Activated naive CD8-positive, alpha-beta T cell treated with anti-CD3 and anti-CD28 coated beads, Interleukin-2, amount 50 U/mL, for 24 hours (primary cell): Measurements from ENCODE around the gene DRD4.

Experiments
- ATAC-seq: fragments of 150-1000 bp; cut with Tn5 transposase; one replicate; pipeline ENCODE4 v1.10.0; 2021
- DNase-seq: peaks from one replicate; pipeline ENCODE4 v3.0.0; 2021
- H3K27ac Mint-ChIP-seq: one replicate; pipeline ENCODE4 v1.8.0; 2021; ENCODE audit warnings: mild to moderate bottlenecking, mixed read lengths
- H3K27me3 Mint-ChIP-seq: one replicate; pipeline ENCODE4 v1.8.0; 2021; ENCODE audit warnings: mixed read lengths
- H3K36me3 Mint-ChIP-seq: one replicate; pipeline ENCODE4 v1.8.0; 2021; ENCODE audit warnings: low read depth, mixed read lengths
- H3K4me1 Mint-ChIP-seq: one replicate; pipeline ENCODE4 v1.8.0; 2021; ENCODE audit warnings: mixed read lengths
- H3K4me3 Mint-ChIP-seq: one replicate; pipeline ENCODE4 v1.8.0; 2021; ENCODE audit warnings: mild to moderate bottlenecking, moderate library complexity, mixed read lengths
- H3K9me3 Mint-ChIP-seq: one replicate; pipeline ENCODE4 v1.8.0; 2021; ENCODE audit warnings: mixed read lengths

The DRD4 gene

DNA sequence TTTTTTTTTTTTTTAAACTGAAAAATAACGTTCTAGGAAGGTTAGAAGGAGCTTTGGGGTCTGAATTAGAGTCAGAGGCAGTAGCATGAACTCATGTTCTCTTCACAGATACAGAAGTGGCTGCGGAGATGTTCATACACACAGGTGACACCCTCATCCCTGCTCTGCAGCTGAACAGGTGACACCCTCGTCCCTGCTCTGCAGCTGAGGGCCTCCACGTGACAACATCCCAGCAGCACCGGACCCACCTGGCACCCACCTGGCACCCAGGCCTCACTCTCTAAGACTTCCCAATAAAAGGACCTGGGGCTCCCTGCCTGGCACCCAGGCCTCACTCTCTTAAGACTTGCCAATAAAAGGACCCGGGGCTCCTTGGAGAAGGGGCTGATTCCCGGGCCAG, 19.8 kb downstream of the DRD4 start:
- Mint-ChIP-seq H3K9me3 (no peaks in the 10 kb centered on the region), H3K4me3 (no peak overlapping the region), H3K4me1 (no peaks in the 10 kb centered on the region), H3K27me3 (no peaks in the 10 kb centered on the region), H3K27ac (no peak overlapping the region), H3K36me3 (peaks cover 8% of the 10 kb centered on the region)
- ATAC-seq, result no peak
- DNase-seq, result no peak

DNA sequence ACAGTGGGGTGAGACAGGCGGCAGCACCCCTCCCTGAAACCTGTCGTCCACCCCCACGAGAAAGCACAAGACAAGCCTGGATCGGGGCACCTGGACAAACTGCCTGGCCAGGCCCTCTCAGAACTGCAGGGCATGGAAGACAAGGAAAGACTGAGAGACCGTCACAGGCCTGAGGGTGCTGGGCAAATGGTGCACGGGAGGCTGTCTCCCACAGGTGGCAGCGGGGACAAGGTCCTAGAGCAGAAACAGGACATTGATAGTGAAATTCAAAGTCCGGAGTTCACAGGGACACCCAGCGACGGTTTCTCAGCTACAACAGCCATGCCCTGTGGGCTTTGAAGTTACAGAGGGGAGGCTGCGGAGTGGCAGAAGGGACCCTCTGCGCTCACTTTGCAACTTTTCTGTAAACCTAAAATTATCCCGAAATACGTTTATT, 20.6 kb downstream of the DRD4 start:
- DNase-seq, result no peak
- H3K27ac Mint-ChIP-seq, result no peak overlapping the region
- H3K4me1 Mint-ChIP-seq, result no peaks in the 10 kb centered on the region
- no peak for ATAC-seq
- H3K4me3 Mint-ChIP-seq, result no peak overlapping the region
- no peaks in the 10 kb centered on the region for H3K9me3 Mint-ChIP-seq
- no peaks in the 10 kb centered on the region for H3K27me3 Mint-ChIP-seq
- H3K36me3 Mint-ChIP-seq, result peaks cover 8% of the 10 kb centered on the region

DNA sequence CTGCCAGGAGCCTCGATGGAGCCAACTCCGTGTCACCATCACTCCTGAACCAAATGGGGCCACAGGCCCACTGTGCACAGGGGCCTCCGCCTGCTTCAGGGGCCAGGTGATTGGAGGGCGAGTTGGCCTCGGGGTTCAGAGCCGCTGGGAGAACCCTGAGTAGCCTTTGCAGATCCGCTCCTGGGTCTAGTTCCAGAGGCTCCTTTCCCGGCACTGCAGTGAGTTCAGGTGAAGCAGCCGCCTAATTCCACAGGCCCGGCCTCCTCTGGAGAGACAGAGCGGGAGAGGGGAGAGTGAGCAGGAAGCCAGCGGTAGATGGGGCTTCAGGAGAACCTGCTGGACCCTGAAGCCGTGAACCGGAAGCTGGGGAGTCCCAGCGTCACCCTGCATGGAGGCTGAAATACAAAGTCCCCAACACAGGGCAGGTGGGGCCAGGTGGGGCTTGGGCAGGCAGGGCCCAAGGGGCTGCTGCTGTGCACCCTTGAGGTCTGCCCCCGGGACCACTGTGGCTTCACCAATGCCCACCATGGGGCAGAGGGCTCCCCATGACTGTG, 22.5 kb downstream of the DRD4 start:
- no peak for DNase-seq
- no peak overlapping the region for H3K27ac Mint-ChIP-seq
- H3K9me3 Mint-ChIP-seq, result no peaks in the 10 kb centered on the region
- H3K4me1 Mint-ChIP-seq, result no peaks in the 10 kb centered on the region
- peaks cover 8% of the 10 kb centered on the region for H3K36me3 Mint-ChIP-seq
- H3K27me3 Mint-ChIP-seq, result no peaks in the 10 kb centered on the region
- H3K4me3 Mint-ChIP-seq, result no peak overlapping the region
- ATAC-seq, result no peak

DNA sequence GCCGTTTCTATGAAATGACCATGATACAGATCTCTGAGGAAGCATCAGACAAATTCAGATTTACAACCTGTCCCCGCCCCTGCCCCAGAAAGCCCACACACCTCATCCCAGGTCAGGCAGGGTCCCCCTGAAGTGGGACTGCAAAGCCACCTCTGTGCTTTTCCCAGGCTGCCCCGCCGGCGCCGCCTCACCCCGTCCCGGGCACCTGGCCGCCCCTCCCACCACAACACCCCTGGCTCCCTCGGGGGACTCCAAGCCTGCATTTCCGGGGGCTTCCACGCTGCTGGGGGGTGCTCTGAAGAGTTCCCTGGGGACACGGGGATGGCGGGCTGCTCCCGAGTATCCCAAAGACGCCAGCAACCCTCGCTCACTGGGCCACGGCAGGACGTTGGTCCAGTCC, 23.2 kb downstream of the DRD4 start:
- Mint-ChIP-seq H3K27me3 (no peaks in the 10 kb centered on the region), H3K36me3 (peaks cover 8% of the 10 kb centered on the region), H3K4me3 (no peak overlapping the region), H3K4me1 (no peaks in the 10 kb centered on the region), H3K27ac (no peak overlapping the region), H3K9me3 (no peaks in the 10 kb centered on the region)
- no peak for ATAC-seq
- no peak for DNase-seq

DNA sequence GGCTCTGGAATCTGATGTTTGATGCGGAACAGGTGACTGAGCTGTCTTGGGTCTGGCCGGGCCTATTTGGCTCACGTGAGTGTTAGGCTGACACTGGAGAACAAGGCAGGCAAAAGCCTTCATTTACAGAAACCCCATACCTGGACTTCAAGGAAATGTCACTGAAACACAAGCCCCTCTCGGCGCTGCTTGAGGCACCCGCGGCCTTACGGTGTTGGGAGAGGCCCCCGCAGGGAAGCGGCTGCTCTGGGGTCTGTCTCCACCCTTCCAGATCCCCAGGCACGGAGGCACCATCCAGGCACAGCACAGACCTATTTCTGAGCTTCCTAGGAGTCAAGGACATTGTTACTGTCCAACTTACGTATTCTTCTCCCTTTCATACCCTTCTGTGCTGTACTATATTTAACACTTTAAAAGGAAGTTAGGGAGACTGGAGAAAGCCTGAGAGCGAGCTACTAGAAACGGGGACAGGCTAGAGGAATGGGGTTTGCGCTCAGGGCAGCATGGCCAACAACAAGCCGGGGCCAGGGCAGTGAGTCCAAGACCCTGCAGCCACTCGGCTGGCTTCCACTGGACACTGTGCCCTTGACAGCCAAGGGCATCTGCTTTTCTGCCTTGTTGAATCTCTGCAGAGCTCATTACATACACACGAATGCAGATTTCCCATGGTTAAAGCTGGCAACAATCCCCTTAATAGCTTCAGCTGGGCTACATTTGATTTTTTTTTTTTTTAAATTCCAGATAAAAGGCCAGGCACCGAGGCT, 23.8 kb downstream of the DRD4 start:
- H3K4me3 Mint-ChIP-seq, result no peak overlapping the region
- ATAC-seq (no peak), DNase-seq (no peak)
- H3K36me3 Mint-ChIP-seq, result peaks cover 8% of the 10 kb centered on the region
- H3K9me3 Mint-ChIP-seq, result no peaks in the 10 kb centered on the region
- H3K27ac Mint-ChIP-seq, result no peak overlapping the region
- H3K4me1 Mint-ChIP-seq, result no peaks in the 10 kb centered on the region
- H3K27me3 Mint-ChIP-seq, result no peaks in the 10 kb centered on the region

DNA sequence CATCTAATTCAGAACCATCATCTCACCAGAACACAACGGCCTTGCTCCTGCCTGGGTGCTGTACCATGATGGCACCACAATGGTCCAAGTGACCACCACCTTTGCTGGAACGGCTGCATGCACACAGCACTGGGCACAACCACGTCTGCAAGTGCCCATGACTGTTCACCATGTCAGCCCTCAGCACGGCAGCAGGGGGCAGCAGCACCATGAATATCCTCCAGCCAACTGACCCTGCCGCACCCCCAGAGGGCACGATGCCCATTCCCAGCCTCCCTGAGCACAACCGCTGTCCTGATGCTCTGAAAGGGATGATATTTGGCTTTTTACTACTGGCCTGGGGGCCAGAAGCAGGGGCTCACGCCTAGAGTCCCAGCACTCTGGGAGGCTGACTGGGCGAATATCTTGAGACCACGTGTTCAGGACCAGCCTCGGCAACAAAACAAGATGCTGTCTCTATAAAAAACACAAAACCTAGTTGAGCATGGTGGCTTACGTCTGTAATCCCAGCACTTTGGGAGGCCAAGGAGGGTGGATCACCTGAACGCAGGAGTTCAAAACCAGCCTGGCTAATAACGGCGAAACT, 25.7 kb downstream of the DRD4 start:
- Mint-ChIP-seq H3K9me3 (no peaks in the 10 kb centered on the region), H3K36me3 (peaks cover 11% of the 10 kb centered on the region), H3K27ac (no peak overlapping the region), H3K4me1 (no peaks in the 10 kb centered on the region), H3K4me3 (no peak overlapping the region), H3K27me3 (no peaks in the 10 kb centered on the region)
- peak; percentile 51 for DNase-seq
- ATAC-seq, result peak; percentile 57

DNA sequence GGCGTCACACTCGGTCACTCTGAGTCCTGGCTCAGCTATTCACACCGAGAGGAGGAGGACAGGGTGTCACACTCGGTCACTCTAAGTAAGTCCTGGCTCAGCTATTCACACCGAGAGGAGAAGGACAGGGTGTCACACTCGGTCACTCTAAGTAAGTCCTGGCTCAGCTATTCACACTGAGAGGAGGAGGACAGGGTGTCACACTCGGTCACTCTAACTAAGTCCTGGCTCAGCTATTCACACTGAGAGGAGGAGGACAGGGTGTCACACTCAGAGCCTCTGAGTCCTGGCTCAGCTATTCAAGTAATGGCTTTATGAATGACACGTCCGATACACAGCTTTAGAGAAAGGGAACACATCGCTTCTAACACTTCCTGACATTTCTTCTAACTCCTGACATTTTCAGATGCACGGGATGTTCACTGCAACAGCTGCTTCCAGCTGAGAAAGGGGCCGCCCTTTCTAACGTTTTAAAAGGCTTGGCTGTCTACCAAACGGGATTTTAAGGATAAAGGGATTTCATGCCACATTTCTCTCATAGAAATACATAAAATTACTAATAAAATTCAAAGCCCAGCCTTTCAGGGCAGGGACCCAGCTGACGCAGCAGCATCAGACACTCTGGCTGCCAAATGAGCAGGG, 28.1 kb downstream of the DRD4 start:
- Mint-ChIP-seq H3K36me3 (peaks cover 9% of the 10 kb centered on the region), H3K4me3 (no peak overlapping the region), H3K27ac (no peak overlapping the region), H3K27me3 (no peaks in the 10 kb centered on the region), H3K4me1 (no peaks in the 10 kb centered on the region), H3K9me3 (no peaks in the 10 kb centered on the region)
- DNase-seq (no peak), ATAC-seq (no peak)

DNA sequence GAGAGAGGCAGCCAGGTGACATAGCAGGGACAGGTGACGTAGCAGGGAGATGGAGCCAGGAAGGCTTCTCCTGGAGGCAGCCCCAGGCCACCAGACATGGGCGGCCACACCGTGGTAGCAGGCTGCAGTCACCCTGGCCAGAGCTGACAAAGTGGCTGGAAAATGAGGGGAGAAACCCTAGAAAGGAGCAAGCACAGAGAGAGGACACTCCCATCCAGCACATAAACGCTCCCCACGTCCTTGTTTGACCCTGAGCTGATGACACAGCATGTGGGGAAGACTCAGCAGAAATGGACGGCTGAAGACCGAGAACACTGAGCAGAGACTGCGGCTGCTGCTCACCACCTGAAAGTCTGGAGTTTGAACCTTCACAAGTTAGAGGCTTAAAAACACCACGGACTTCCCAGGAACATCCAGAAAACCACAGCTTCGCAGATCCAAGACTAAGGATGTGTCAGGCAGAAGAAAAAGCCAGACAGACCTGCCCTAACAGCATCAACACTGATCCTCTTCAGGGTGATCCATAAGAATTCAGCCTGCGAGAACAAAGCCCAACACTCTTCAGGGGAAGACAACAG, 28.7 kb downstream of the DRD4 start:
- Mint-ChIP-seq H3K27ac (peak overlapping the region; percentile 25), H3K9me3 (no peaks in the 10 kb centered on the region), H3K4me3 (no peak overlapping the region), H3K27me3 (no peaks in the 10 kb centered on the region), H3K4me1 (no peaks in the 10 kb centered on the region), H3K36me3 (peaks cover 9% of the 10 kb centered on the region)
- DNase-seq (no peak), ATAC-seq (no peak)

DNA sequence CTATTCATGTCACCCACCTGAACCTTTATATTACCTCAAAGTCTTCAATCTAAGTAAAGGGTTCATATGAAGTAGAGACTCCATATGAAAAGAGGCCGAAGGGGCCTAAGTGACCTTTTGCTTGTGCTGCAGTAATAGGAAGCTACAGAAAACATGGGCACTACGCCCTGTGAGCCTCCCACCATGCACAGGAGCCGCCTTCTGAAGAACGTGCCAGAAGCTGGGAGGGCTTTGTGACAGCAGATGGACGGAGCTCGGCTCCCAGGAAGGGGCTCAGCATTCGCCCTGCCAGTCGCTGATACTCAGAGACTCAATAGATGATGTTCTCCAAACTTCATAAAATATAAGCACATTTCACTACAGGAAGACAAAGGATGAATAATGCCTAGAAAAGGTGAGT, 36.8 kb downstream of the DRD4 start:
- H3K4me3 Mint-ChIP-seq, result no peak overlapping the region
- H3K4me1 Mint-ChIP-seq, result no peaks in the 10 kb centered on the region
- no peak overlapping the region for H3K27ac Mint-ChIP-seq
- DNase-seq, result no peak
- no peak for ATAC-seq
- no peaks in the 10 kb centered on the region for H3K9me3 Mint-ChIP-seq
- H3K36me3 Mint-ChIP-seq, result peaks cover 30% of the 10 kb centered on the region
- no peaks in the 10 kb centered on the region for H3K27me3 Mint-ChIP-seq

DNA sequence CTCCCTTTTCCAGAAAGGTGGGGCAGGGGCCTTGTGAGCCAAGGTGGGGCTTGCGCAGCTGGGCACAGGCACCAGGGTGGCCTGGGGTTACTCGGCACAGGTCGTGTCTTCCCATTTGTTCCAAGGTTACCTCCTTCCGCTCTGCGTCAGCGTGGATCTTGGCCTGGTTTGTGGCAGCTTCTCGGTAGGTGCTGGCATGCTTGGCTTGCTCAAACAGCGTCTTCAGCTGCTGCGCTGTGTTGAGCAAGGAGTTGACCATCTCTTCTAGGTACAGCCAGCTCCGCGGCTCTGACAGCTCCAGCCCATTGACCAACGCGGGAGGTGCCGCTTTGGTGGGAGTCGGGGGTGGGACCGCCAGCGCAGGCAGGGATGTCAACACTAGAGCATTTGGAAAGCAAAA, 37.3 kb downstream of the DRD4 start:
- Mint-ChIP-seq H3K36me3 (peaks cover 30% of the 10 kb centered on the region), H3K4me3 (no peak overlapping the region), H3K27ac (no peak overlapping the region), H3K9me3 (no peaks in the 10 kb centered on the region), H3K4me1 (no peaks in the 10 kb centered on the region), H3K27me3 (no peaks in the 10 kb centered on the region)
- ATAC-seq (no peak), DNase-seq (no peak)

DNA sequence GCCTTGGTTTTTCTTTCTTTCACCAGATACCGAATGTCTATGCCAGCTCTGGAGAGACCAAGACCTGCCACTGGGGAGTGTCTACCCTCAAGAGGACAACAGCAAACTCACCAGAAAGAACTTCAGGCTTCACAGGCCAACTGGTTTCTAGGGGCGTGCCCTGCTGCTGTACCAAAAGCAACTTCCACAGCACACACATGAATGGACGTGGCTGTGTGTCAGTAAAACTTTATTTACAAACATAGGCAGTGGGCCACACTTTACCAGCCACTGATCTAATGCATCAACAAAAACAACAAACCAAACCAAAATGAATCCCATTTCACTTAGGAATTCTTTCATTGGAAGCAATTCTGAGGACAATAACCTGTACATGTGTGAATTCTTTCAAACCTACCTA, 41.2 kb downstream of the DRD4 start:
- H3K27me3 Mint-ChIP-seq, result no peaks in the 10 kb centered on the region
- no peak overlapping the region for H3K27ac Mint-ChIP-seq
- no peaks in the 10 kb centered on the region for H3K9me3 Mint-ChIP-seq
- ATAC-seq (no peak), DNase-seq (no peak)
- peaks cover 14% of the 10 kb centered on the region for H3K4me1 Mint-ChIP-seq
- H3K4me3 Mint-ChIP-seq, result no peak overlapping the region
- peaks cover 47% of the 10 kb centered on the region for H3K36me3 Mint-ChIP-seq

DNA sequence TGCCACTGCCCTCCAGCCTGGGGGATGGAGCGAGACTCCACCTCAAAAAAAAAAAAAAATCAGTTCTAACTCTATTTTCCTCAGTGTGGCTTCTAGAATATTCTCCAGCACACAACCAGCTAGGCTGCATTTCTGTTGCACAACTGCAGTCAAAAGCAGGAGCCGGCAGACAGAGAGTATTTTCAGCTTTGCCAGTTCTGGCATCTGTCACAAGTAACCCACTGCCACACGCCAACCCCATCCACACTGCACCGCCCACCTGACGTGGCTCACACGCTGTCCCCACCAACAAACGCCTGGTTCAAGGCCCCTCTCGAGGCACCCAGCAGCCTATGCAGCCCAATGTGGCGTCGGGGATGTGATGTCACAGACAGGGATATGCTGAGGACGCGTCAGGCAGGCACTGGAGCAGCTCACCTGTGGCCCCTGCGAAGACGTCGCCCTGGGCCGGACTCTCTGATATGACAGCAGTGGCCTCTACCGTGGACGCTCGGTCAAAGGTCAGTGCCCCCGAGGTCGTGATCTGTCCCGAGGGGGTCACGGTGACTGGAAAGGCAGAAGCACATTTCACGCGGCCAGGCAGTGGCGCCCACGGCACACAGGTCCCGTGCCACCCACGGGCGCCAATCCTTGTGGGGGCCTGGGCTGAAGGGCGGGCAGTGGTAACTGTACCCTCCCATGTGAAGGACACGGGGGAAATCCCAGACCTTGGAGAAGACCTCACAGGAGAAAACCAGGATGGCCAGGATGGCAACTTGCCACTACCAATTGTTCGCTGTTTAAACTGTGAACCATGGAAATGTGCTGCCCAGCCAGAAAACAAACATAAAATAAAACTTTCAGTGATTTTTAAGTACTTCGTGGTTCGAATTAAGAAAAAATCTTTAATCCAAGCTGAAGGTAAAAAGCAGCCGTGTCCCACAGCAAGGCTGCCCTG, 42.5 kb downstream of the DRD4 start:
- no peaks in the 10 kb centered on the region for H3K9me3 Mint-ChIP-seq
- no peak overlapping the region for H3K27ac Mint-ChIP-seq
- ATAC-seq (no peak), DNase-seq (no peak)
- no peaks in the 10 kb centered on the region for H3K27me3 Mint-ChIP-seq
- H3K4me1 Mint-ChIP-seq, result peaks cover 14% of the 10 kb centered on the region
- H3K36me3 Mint-ChIP-seq, result peaks cover 50% of the 10 kb centered on the region
- H3K4me3 Mint-ChIP-seq, result no peak overlapping the region

DNA sequence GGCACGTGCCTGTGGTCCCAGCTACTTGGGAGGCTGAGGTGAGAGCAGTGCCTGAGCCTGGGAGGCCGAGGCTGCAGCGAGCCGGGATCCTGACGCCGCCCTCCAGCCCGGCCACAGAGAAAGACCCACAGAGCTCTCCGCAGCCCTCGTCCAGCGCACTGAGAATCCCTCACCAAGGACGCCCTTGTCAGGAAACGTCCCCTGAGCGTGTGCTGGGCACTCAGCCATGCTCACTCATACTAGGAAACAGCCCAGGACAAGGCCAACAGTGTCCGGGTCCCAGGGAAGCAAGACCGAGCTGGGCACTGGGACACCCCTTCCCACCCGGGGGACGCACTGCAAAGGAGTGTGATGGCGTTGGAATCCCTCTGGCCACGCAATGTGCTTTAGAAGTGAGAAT, 43.4 kb downstream of the DRD4 start:
- Mint-ChIP-seq H3K4me3 (no peak overlapping the region), H3K4me1 (peaks cover 14% of the 10 kb centered on the region), H3K27me3 (no peaks in the 10 kb centered on the region), H3K27ac (no peak overlapping the region), H3K36me3 (peaks cover 51% of the 10 kb centered on the region), H3K9me3 (no peaks in the 10 kb centered on the region)
- DNase-seq (no peak), ATAC-seq (no peak)

DNA sequence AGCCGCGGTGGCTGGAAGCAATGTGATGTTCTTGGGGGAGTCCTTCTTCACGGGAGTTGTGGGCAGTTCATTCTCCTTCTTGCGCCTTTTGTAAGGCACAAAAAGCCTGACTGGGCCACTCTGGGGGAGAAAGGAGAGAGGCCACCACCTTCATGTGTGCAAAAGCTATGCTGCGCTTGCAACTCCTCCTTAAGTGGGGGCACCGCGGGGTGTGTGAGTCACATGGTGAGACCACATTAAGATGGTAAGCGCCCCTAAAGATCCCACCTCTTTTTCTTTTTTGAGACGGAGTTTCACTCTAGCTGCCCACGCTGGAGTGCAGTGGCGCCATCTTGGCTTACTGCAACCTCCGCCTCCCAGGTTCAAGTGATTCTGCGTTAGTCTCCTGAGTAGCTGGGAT, 43.9 kb downstream of the DRD4 start:
- ATAC-seq (peak; percentile 86), DNase-seq (no peak)
- H3K27ac Mint-ChIP-seq, result no peak overlapping the region
- H3K27me3 Mint-ChIP-seq, result no peaks in the 10 kb centered on the region
- H3K9me3 Mint-ChIP-seq, result no peaks in the 10 kb centered on the region
- H3K4me3 Mint-ChIP-seq, result no peak overlapping the region
- peaks cover 51% of the 10 kb centered on the region for H3K36me3 Mint-ChIP-seq
- H3K4me1 Mint-ChIP-seq, result peaks cover 14% of the 10 kb centered on the region
